Head of caudate nucleus (tissue), 42 donors: ENCODE measurements around the gene AKR1D1.
"Not testable (repeated sequence)": the region's sequence is repeated elsewhere in the genome, so short reads cannot be mapped to it uniquely, and the experiment has no call there.

Experiments
- DNase-seq, 42 donors: peaks; one replicate each; pipeline versions ENCODE4 v3.0.0 to v3.0.0-alpha.2; 2020 to 2021; ENCODE audit warnings: mixed read lengths in 7 of 42
- intact Hi-C: fragments of 100-400 bp; cut with DNase I; formaldehyde crosslinking; loops from one replicate; pipeline ENCODE4 v1.15.0; 2022

The AKR1D1 gene

GRCh38 chr7:138070908-138071307 is 5.4 kb upstream of the AKR1D1 start:
- intact Hi-C loops = no loop called here
- DNase-seq = no peak

- intact Hi-C loops = no loop called here
- no peak for DNase-seq
Observed at GRCh38 chr7:138072726-138073125, 3.5 kb upstream of the AKR1D1 start.

GRCh38 chr7:138074121-138074520 is 2.1 kb upstream of the AKR1D1 start:
- intact Hi-C loops = no loop called here
- no peak for DNase-seq

- DNase-seq = no peak
- intact Hi-C loops = no loop called here
Observed at GRCh38 chr7:138074540-138074939, 1.7 kb upstream of the AKR1D1 start.

- no peak for DNase-seq
- intact Hi-C loops = no loop called here
Observed at GRCh38 chr7:138075350-138075749, 909 bp upstream of the AKR1D1 start.

- intact Hi-C loops, DNase-seq: not testable (repeated sequence)
Observed at GRCh38 chr7:138075786-138076185, 473 bp upstream of the AKR1D1 start.

- intact Hi-C loops = no loop called here
- DNase-seq = no peak
Observed at GRCh38 chr7:138077809-138078208, 1.6 kb downstream of the AKR1D1 start.

- intact Hi-C loops = no loop called here
- DNase-seq = no peak
Observed at GRCh38 chr7:138079137-138079536, 2.9 kb downstream of the AKR1D1 start.

GRCh38 chr7:138081868-138082267 is 5.6 kb downstream of the AKR1D1 start:
- DNase-seq = no peak
- intact Hi-C loops = no loop called here

- DNase-seq = no peak
- intact Hi-C loops = no loop called here
Observed at GRCh38 chr7:138083859-138084258, 7.6 kb downstream of the AKR1D1 start.

- no peak for DNase-seq
- intact Hi-C loops = no loop called here
Observed at GRCh38 chr7:138086563-138087270, 10.5 kb downstream of the AKR1D1 start.

GRCh38 chr7:138089080-138089901 is 13.0 kb downstream of the AKR1D1 start:
- no peak for DNase-seq
- intact Hi-C loops = no loop called here

- DNase-seq = no peak
- intact Hi-C loops = no loop called here
Observed at GRCh38 chr7:138091032-138091431, 14.8 kb downstream of the AKR1D1 start.

- DNase-seq, intact Hi-C loops: not testable (repeated sequence)
Observed at GRCh38 chr7:138091840-138092239, 15.6 kb downstream of the AKR1D1 start.

GRCh38 chr7:138092486-138093028 is 16.3 kb downstream of the AKR1D1 start:
- DNase-seq = no peak
- intact Hi-C loops = no loop called here

GRCh38 chr7:138095972-138096935 is 20.0 kb downstream of the AKR1D1 start:
- no peak for DNase-seq
- intact Hi-C loops = no loop called here

GRCh38 chr7:138097064-138097741 is 20.9 kb downstream of the AKR1D1 start:
- DNase-seq = peak in 13 of 42 donors; percentile 4 to 28 (median 12)
- intact Hi-C loops = no loop called here

- DNase-seq = no peak
- intact Hi-C loops = no loop called here
Observed at GRCh38 chr7:138099813-138100212, 23.6 kb downstream of the AKR1D1 start.

- intact Hi-C loops = no loop called here
- DNase-seq = no peak
Observed at GRCh38 chr7:138105221-138105620, 29.0 kb downstream of the AKR1D1 start.
